GM12891 (cell line): ENCODE results near the gene CHD9.

Experiments
- DNase-seq: peaks from one replicate; pipeline ENCODE4 v3.0.0; 2011; ENCODE audit warnings: low spot score; ENCODE audit not compliant: insufficient read length
- FAIRE-seq: peaks from 2 replicates; lab custom pipeline; 2011; peaks lifted over from hg19 to GRCh38; lab: Jason Lieb, UNC
- PAX5 ChIP-seq: IDR thresholded peaks from 2 replicates; pipeline ENCODE4 v1.6.1; 2011; ENCODE audit warnings: low read length, moderate library complexity, mild to moderate bottlenecking; ENCODE audit not compliant: insufficient read depth, severe bottlenecking
- POLR2A ChIP-seq: IDR thresholded peaks from 2 replicates; pipeline ENCODE4 v1.6.1; 2011; ENCODE audit warnings: low read depth, low read length, control low read depth
- POLR2AphosphoS5 ChIP-seq: IDR thresholded peaks from 2 replicates; pipeline ENCODE4 v1.6.1; 2011; ENCODE audit warnings: low read depth, low read length, control low read depth
- POU2F2 ChIP-seq: IDR thresholded peaks from 2 replicates; pipeline ENCODE4 v1.6.1; 2011; ENCODE audit warnings: low read depth, mild to moderate bottlenecking, control low read depth, low read length, moderate library complexity
- SPI1 ChIP-seq: IDR thresholded peaks from 2 replicates; pipeline ENCODE4 v1.6.1; 2011; ENCODE audit warnings: low read depth, low read length, control low read depth
- TAF1 ChIP-seq: IDR thresholded peaks from 2 replicates; pipeline ENCODE4 v1.6.1; 2011; ENCODE audit warnings: low read depth, low read length, control low read depth

CHD9 gene

GRCh38 chr16:53198933-53199332 is 144.1 kb downstream of the CHD9 start:
- TF ChIP-seq POLR2AphosphoS5 (no peak), TAF1 (no peak), PAX5 (no peak), SPI1 (no peak), POU2F2 (no peak), POLR2A (no peak)
- DNase-seq (no peak), FAIRE-seq (no peak)

- no peak for DNase-seq
- FAIRE-seq: no peak
- TF ChIP-seq POLR2A (no peak), SPI1 (no peak), PAX5 (no peak), POLR2AphosphoS5 (no peak), TAF1 (no peak)
Observed at GRCh38 chr16:53201900-53202299, 147.1 kb downstream of the CHD9 start.

- TF ChIP-seq PAX5 (no peak), TAF1 (no peak), POLR2A (no peak), POU2F2 (no peak), SPI1 (no peak), POLR2AphosphoS5 (no peak)
- DNase-seq: no peak
- no peak for FAIRE-seq
Observed at GRCh38 chr16:53202398-53202797, 147.6 kb downstream of the CHD9 start.

- DNase-seq (peak; percentile 47), FAIRE-seq (peak; percentile 81)
- no peak for TF ChIP-seq PAX5
- 0 out of 2 replicates have a peak, but pooled peaks have one; percentile 22 for TF ChIP-seq POU2F2
- TF ChIP-seq TAF1: peak; percentile 72; the same call in 1 of the 2 replicates
- TF ChIP-seq SPI1: peak; percentile 37
- TF ChIP-seq POLR2A: peak; percentile 81
- peak; percentile 71; the same call in 1 of the 2 replicates for TF ChIP-seq POLR2AphosphoS5
Observed at GRCh38 chr16:53207810-53208752, 153.3 kb downstream of the CHD9 start.

- TF ChIP-seq POLR2AphosphoS5: no peak
- TF ChIP-seq POU2F2: no peak
- TF ChIP-seq POLR2A: no peak
- TF ChIP-seq TAF1: no peak
- no peak for FAIRE-seq
- DNase-seq: no peak
Observed at GRCh38 chr16:53209429-53209828, 154.6 kb downstream of the CHD9 start.

- DNase-seq (no peak), FAIRE-seq (no peak)
- no peak for TF ChIP-seq POLR2A
- no peak for TF ChIP-seq TAF1
- TF ChIP-seq PAX5: no peak
- no peak for TF ChIP-seq POLR2AphosphoS5
- TF ChIP-seq POU2F2: no peak
- no peak for TF ChIP-seq SPI1
Observed at GRCh38 chr16:53209877-53210276, 155.1 kb downstream of the CHD9 start.

- FAIRE-seq (no peak), DNase-seq (no peak)
- TF ChIP-seq POLR2A: no peak
- no peak for TF ChIP-seq POU2F2
- TF ChIP-seq PAX5: no peak
- no peak for TF ChIP-seq TAF1
- TF ChIP-seq SPI1: no peak
- TF ChIP-seq POLR2AphosphoS5: no peak
Observed at GRCh38 chr16:53211253-53211652, 156.5 kb downstream of the CHD9 start.

GRCh38 chr16:53212893-53213223 is 158.1 kb downstream of the CHD9 start:
- TF ChIP-seq PAX5: no peak
- TF ChIP-seq POLR2AphosphoS5: no peak
- no peak for TF ChIP-seq TAF1
- FAIRE-seq: no peak
- DNase-seq: no peak

- DNase-seq (no peak), FAIRE-seq (no peak)
- TF ChIP-seq POLR2A (no peak), SPI1 (no peak), TAF1 (no peak), PAX5 (no peak), POLR2AphosphoS5 (no peak), POU2F2 (no peak)
Observed at GRCh38 chr16:53213542-53213941, 158.8 kb downstream of the CHD9 start.
